ENCODE data around the gene HOXD11.

HOXD11 gene

GRCh38 chr2:176128982-176129796 lies 22.1 kb downstream of the HOXD11 start, which contains the start of gene HOXD8:
HOXD8 (plus strand) TSS chr2:176129705; CDS start chr2:176130367, 662 bp downstream.
- DNase-seq (ENCODE audit: low read depth), result no peak
- TF ChIP-seq CTCF (IDR thresholded peaks at IDR 0.05; ENCODE audit: low read depth, low read length, missing control alignments), result no peak
- H3K4me3 ChIP-seq (ENCODE audit: low read depth, low read length), result no peak within 1 kb of the TSS

GRCh38 chr2:176129813-176130146 lies 22.7 kb downstream of the HOXD11 start:
- DNase-seq (ENCODE audit: low read depth), result no peak
- no peak overlapping the region for H3K4me3 ChIP-seq (ENCODE audit: low read depth, low read length)
- no peak for TF ChIP-seq CTCF (IDR thresholded peaks at IDR 0.05; ENCODE audit: low read depth, low read length, missing control alignments)

GRCh38 chr2:176130147-176130956 lies 23.3 kb downstream of the HOXD11 start:
- H3K4me3 ChIP-seq (ENCODE audit: low read depth, low read length), result no peak overlapping the region
- TF ChIP-seq CTCF (IDR thresholded peaks at IDR 0.05; ENCODE audit: low read depth, low read length, missing control alignments), result no peak

GRCh38 chr2:176130957-176131847 lies 24.1 kb downstream of the HOXD11 start:
- H3K4me3 ChIP-seq (ENCODE audit: low read depth, low read length), result no peak overlapping the region
- no peak for DNase-seq (ENCODE audit: low read depth)
- TF ChIP-seq CTCF (IDR thresholded peaks at IDR 0.05; ENCODE audit: low read depth, low read length, missing control alignments), result no peak

More at GRCh38 chr2:176130147-176130956, 23.3 kb downstream of the HOXD11 start:
- DNase-seq (ENCODE audit: low read depth), result no peak

- H3K4me3 ChIP-seq (ENCODE audit: low read depth, low read length), result no peak overlapping the region
- TF ChIP-seq CTCF (IDR thresholded peaks at IDR 0.05; ENCODE audit: low read depth, low read length, missing control alignments), result no peak
- DNase-seq (ENCODE audit: low read depth), result no peak
Observed at GRCh38 chr2:176131848-176132158, 24.7 kb downstream of the HOXD11 start.

- H3K4me3 ChIP-seq (ENCODE audit: low read depth, low read length), result no peak overlapping the region
- no peak for TF ChIP-seq CTCF (IDR thresholded peaks at IDR 0.05; ENCODE audit: low read depth, low read length, missing control alignments)
- DNase-seq (ENCODE audit: low read depth), result no peak
Observed at GRCh38 chr2:176132205-176133171, 25.4 kb downstream of the HOXD11 start.

Measured in GM12864 (cell line).